Gastrocnemius medialis (tissue), 4 donors: ENCODE measurements around the gene HCFC1.

Experiments used
- POLR2A ChIP-seq, 2 donors: fragments of 450-650 bp; IDR thresholded peaks; one replicate each; pipeline ENCODE4 v1.6.1; 2017; ENCODE audit warnings: antibody characterized with exemption in 2 of 2, mild to moderate bottlenecking in 2 of 2, moderate library complexity in 2 of 2
- TF ChIP-seq, protein P1 (sequence below), 5 experiments: fragments of 450-650 bp in 3 of 5; fragments of 200-600 bp in 2 of 5; sonication (generic) in 2 of 5; IDR thresholded peaks in 4 of 5; conservative IDR thresholded peaks in 1 of 5; 1 replicate in 4 of 5; 2 replicates in 1 of 5; pipeline ENCODE4 v1.5.1; 2016 to 2019; ENCODE audit warnings: antibody characterized with exemption in 5 of 5, mild to moderate bottlenecking in 3 of 5, moderate library complexity in 3 of 5

DNA sequence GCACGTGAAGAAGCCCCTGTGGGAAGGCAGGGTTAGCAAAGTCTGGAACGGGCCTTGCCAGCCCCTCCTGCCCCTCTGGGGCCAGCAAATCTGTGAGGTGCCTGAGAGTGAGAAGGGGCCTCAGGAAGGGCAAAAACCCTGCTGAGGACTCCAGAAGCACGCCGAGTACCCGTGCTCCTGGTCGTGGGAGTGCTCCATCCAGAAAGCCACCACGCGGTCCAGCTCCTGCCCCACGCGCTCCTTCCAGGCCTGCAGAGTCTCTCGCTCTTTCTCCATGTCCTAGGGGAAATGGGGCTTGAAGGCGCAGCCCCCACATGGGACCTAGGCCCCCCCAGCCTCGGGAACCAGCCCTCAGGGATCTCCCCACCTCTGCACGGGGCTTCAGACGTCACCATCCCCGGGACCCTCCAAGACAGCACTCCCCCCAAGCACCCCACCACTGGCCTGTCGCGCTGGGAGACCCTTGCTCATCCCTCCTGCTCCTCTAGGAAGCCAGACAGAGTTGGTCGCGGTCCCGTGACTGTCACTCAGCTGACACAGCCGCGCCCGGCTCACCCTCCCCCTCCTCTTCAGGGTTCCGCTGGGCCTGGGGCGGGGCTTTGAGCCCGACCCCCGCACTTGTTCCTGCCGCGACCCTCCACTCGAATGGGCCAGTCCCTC is 27.3 kb downstream of the HCFC1 start, which contains the start of gene RENBP:
- TF ChIP-seq, protein P1, sequence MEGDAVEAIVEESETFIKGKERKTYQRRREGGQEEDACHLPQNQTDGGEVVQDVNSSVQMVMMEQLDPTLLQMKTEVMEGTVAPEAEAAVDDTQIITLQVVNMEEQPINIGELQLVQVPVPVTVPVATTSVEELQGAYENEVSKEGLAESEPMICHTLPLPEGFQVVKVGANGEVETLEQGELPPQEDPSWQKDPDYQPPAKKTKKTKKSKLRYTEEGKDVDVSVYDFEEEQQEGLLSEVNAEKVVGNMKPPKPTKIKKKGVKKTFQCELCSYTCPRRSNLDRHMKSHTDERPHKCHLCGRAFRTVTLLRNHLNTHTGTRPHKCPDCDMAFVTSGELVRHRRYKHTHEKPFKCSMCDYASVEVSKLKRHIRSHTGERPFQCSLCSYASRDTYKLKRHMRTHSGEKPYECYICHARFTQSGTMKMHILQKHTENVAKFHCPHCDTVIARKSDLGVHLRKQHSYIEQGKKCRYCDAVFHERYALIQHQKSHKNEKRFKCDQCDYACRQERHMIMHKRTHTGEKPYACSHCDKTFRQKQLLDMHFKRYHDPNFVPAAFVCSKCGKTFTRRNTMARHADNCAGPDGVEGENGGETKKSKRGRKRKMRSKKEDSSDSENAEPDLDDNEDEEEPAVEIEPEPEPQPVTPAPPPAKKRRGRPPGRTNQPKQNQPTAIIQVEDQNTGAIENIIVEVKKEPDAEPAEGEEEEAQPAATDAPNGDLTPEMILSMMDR (IDR thresholded peaks at IDR 0.05 in 4 of 5, conservative IDR thresholded peaks at IDR 0.05 in 1 of 5), result no peak
- no peak for TF ChIP-seq POLR2A (IDR thresholded peaks at IDR 0.05)
